Pons (tissue), 1 donor: Measurements from ENCODE around the gene BAZ2B.

Source experiments
- DNase-seq: peaks from one replicate; pipeline ENCODE4 v3.0.0-alpha.2; 2016; ENCODE audit warnings: low spot score

BAZ2B gene

DNA sequence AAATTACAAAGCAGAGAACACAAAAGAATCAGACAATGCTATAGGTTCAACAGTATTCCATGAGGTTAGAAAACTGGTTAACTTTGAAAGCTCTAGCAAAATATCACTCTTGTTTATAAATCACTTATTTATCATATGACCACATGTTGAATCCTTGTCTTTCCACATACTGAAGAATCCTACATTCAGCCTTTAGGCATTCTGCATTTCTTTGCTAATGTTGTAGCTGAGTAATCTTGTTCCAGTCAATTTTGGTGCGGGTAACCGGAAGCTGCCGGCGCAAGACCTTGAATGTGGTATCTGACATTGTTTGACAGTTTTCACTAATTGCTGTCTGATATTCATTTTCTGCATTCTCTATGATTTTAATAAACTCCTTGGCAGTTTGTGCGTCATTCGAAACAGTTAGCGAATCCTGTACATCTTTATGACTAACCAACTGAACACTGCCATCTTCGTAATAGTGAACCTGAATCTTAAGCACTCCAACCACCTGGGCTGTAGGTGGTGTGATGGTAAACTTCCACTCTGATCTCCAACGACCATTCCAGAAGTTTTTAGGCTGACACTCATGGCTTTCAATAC, 154.1 kb downstream of the BAZ2B start:
- DNase-seq = no peak

DNA sequence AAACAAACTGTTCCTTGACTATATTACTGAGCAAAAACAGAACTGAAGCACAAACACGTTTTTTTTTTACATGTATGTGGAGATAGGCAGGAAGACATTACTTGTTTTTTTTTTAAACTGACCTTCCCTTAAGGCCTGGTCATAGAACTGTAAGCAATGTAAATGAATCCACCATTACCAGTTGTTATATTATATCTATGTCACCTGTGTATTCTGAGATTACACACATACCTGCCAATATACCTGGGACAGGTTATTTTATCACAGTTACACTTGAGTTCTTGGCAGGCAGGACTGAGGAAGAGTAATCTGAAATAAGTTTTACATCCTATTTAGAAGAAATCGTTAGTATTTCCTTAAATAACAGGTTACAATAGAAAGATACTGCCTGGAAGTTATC, 155.3 kb downstream of the BAZ2B start:
- no peak for DNase-seq

DNA sequence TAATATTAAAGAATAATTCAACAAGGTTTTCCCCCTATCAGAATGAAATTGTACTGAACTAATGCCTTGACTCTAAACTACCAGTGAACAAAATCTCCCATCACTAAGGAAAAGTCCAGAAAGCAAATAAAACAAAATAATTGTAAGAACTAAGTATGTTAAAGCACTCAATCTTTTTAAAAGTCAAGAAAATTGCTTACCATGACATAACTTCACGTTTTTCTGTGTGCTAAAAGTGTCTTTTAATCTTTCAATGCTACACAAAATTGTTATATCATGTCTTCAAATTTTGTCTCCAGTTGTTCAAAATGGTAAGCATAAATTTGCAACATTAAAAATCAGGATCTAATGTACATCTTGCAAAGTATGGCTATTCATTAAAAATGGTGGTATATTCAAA, 156.1 kb downstream of the BAZ2B start:
- DNase-seq = no peak

DNA sequence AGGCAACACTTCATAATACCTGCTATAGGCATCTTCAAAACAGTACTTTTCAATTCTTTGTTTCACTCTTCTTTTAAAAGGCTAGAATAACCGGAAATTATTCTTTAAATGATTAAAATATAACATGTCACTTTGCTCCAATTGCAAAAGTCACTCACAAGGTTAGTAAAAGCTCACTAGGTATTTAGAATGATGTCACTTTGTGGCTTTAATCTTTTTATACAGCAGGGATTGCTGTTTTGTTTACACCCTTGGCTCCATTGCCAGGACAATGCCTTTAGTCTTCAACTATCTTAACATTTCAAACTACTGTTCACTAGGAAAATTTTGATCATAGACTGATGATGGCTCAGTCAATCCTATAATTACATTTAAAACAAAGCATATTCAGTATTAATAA, 157.1 kb downstream of the BAZ2B start:
- no peak for DNase-seq

DNA sequence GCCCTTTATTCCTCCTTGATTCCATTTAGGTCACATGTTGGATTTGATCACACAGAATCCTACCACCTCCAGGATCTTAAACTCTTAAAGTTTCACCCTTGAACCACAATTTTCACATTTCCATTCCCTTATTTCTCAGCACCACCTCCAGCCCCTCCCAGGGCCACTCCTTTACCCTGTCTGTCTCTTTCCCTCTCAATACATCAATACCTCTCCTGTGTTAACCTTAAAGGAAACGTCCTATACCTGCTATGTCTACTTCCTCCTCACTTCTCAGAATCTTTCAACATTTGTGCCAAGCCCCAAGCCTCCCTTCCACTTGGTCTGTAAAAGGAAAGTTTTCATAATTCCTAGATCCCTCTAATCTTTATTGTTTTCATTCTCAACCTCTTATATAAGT, 158.8 kb downstream of the BAZ2B start:
- DNase-seq = no peak

DNA sequence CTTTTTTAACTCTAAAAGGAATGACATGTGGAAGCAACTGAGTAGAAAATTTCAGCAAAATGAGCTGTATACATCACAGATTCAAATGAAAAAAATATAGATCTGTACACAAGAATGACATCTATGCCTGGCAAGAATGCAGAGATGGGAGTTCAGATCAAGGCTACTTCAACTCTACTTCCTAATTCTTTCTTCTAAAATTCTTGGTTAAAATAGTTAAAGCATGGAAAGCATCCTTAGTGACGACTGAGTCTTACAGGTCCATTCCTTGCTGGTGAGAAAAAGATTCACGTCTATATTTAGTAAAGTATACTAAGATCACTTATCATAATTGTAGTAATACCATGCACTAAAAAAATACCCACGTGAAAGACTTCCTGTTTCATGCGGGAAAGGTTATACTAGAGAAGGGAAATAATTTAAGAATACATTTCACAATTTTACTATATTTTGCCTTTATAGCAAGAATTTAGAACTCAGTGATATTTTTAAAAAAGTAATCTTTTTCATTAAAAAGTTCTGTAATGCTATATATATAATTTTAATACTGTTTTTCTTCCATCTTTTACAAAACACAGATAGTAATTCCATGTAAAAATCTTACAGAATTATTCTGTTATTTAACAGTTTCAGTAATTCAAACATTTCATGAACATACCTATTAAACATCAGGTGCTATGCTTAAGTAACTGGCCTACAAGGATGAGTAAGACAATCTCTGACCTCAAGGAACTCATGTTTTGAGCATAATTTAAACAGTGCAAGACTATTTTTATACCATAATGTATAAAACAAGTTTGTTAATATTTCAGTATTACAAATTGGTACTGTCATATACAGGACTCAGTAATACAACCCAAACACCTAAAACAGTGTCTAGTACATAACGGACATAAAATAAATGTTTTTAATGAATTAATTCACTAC, 159.6 kb downstream of the BAZ2B start:
- DNase-seq = no peak

DNA sequence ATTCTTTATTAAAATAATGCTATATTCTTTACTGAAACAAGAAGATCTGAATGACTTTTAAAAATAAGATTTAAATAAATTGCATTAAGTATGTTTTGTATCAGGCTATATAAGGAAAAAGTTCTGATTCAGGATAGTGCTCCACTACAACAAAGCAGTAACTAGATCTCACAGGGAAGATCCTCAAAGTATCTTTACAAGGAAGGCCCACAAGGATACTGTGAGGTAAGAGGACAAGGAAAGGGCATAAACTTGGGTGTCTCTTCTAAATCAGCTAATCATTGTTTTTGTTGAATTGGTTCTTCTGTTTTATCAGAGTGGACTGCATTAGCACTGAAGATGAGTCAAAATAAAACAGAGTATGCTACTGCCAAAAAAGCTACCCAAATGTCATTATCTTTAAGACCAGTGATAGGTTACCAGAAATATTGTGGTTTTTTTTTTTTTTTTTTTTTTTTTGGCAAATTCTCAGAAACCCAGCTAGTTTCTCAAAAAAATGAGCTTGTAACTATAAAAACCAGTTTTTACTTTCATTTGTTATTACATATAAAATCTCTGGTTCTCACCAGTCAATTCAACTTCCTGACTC, 160.9 kb downstream of the BAZ2B start:
- DNase-seq = no peak

DNA sequence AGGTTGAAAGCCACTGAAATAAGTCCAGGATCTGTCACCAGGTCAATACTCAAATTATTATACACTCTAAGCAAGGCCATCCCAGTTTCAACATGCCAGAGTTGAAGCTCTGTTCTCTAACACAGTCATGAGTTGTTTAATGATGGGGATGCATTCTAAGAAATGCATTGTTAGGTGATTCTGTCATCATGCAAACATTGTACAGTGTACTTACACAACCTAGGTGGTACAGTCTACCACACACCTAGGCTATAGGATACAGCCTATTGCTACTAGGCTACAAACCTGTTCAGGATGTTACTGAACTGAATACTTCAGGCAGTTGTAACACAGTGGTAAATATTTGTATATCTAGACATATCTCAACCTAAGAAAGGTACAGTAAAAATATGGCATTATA, 162.2 kb downstream of the BAZ2B start:
- no peak for DNase-seq

DNA sequence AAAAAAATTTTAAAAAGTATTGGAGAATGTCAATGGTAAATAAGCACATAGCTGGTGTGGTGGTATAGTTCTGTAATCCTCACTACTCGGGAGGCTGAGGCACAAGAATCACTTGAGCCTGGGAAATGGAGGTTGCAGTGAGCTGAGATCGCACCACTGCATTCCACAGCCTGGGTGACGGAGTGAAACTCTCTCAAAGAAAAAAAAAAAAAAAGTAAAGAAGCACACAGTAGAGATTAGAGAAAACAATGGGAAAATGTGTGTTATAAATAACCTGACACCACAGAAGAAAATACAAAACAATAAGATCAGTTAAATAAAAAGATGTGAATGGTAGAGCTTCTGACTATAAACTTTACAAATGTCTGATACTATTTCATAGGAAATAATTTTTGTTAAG, 166.2 kb downstream of the BAZ2B start:
- no peak for DNase-seq

DNA sequence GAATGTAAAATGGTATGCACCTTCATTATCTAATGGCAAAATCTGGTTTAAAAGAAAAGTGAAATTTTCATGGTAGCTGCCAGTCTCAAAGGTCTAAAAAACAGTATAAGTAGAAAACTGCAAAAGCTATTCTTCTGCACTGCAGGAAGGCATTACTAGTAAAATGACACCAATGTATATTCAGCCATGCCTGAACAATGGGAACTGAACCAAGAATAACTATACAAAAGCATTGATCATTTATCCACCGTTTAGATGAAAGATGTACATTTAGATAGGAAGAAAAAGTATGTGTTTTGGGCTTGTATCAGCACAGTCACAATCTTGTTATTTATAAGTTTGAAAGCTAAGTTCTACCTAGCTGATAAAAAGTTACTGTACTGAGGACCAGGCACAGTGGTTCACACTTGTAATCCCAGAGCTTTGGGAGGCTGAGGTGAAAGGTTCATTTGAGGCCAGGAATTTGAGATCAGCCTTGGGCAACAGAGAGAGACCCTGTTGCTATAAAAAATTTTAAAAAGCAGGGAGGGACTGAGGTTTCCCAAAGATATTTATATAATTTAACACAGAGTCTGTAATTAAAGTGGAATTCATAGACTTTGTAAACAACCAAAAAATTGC, 166.7 kb downstream of the BAZ2B start:
- no peak for DNase-seq

DNA sequence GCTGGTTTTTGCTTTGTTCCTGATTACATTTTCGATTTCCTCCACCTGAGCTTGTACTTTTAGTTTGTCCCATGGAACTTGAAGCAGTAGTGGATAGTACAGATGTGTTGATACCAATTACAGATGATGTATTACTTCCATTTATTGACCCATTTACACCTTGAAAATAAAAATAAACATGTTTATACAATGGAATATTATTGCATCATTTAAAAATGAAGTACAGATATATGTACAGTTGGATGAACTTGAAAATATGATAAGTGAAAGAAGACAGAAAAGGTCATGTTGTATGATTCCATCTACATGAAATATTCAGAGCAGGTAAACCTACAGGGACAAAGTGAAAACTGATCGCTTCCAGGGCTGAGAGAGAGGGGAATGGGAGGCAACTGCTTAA, 169.5 kb downstream of the BAZ2B start:
- DNase-seq = no peak

DNA sequence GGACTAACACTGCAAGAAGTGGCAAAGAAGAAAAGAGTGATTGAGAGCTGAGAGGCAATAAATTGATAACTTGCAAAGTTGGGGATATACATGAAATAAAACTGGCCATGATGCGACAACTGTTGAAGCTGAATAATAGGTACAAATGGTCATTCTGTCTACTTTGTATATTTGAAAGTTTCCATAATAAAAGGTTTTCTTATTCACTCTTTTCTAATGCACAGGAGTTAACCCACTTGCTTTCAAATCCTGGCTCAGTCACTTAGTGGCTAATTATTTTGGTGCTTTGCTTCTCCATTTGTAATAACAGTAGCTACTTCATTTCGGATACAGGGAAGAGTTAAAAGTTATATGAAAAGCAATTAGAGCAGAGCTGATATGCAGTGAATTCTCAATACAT, 170.1 kb downstream of the BAZ2B start:
- DNase-seq = no peak

DNA sequence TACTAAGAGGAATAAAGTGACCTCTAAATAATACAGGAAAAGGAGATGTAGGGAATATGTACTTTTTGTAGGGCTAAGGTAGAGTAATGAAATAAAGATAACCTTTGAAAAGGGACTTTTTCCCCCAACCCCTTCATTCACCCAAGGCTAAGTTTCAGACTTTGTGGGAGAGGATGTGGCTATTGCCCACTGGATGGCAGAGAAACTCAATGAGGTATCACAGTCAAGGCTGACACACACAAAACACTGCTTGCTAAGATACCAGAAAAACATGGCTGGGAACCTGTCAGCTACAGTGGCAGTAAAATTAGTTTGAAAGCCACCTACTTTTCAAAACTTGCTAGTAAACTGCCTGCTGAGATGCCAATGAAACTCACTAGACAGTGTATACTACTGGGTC, 171.0 kb downstream of the BAZ2B start:
- DNase-seq = no peak

DNA sequence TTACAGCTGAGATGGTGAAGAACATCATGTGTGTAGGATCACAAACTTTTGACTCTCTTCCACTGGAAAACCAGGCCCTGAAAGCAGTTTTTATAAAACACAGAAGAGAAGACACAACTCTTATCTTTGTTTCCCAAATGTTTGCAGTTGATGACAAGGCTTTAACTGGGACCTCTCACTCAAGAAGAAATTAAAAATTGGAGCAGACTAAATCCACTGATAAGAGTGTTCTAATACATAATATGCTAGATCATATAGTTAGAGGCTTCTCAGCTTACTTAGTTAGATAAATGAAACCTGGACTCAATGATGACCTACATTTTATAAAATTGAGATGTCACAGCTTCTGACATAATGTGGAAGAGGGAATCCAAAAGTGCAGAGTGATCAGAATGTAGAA, 171.6 kb downstream of the BAZ2B start:
- DNase-seq = no peak

DNA sequence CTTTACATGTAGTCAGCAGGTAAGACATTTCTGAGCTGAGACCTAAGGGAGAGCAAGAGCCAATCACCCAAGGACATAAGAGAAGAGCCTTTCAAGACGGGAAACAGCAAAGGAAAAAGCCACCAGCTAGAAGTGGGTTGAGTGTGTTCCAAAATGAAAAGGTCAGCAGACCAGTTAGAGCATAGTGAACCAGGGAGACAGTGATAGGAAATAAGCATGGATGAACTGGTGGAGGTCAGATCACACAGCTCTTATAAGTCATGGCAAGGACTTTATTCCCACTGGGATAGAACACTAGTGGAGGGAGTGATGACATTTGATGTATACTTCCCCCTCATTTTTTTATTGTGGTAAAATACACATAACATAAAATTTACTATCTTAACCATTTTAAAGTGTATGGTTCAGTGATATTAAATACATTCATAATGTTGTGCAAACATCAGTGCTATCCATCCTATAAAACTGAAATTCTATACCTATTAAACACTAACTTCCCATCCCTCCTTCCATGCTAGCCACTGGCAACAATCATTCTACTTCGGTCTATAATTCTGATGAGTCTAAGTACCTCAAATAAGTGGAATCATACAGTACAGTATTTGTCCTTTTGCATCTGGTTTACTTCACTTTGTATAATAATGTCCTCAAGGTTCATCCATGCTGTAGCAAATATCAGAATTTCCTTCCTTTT, 174.0 kb downstream of the BAZ2B start:
- DNase-seq = no peak

DNA sequence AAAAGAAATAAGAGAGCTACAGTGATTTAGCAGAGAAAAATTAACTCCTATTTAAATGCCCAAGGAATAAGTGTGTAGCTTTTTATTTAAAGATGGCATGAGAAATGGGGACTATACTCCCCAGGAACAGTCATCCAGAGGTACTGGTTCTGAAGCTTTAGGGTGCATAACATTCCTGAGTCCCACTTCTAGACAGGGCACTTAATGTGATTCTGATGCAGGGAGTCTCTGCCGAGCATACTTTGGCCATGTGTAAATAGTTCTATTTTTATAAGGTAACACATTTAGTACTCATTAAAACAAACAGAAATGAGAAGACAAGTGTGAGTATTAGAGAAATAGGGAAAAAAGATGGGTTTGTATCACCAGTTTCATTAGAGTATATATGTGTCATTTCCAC, 175.2 kb downstream of the BAZ2B start:
- no peak for DNase-seq

DNA sequence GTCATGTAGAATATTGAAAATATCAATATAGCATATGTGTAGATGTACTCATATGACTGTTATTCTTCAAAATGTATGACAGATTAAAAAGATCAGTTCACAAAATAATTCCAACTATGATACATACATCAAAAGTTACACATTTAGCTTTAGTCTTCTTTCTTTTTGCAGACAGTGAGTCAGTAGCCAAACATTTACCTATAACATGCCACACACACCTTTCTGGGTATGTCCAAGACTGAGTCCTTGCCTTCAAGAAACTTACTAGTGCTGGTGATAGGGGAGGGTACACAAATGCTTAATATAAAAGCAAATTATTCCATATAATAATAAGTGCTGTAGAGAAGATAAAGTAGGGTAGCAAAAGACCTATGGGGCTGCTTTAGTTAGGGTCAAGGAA, 176.9 kb downstream of the BAZ2B start:
- no peak for DNase-seq

DNA sequence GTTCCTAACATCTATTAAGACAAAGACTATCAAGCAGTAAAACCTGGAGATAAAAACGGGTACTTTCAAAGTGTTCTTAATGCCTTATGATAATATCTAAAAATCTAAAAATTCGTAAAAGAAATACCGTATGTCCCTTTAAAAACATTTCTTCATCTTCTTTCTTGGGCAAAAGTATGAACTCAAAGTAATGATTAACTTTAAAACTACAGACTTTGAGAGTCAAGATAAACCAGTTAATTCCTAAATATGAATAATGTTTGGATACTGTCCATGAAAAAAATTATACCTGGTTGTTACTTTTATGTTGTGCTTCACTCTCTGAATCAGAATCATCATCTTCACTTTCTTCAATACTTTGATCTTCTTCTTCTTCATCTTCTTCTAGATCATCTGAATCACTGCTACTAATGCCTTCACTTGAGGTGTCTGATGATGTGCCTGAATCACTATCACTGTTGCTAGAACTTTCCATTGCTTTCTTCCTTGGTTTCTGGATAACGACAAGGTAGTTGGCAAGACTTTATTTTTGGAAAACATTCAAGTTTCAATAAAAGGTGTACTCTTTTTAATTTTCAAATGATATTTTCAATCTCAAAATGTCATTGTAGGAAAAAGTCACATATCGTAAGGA, 177.5 kb downstream of the BAZ2B start:
- no peak for DNase-seq

DNA sequence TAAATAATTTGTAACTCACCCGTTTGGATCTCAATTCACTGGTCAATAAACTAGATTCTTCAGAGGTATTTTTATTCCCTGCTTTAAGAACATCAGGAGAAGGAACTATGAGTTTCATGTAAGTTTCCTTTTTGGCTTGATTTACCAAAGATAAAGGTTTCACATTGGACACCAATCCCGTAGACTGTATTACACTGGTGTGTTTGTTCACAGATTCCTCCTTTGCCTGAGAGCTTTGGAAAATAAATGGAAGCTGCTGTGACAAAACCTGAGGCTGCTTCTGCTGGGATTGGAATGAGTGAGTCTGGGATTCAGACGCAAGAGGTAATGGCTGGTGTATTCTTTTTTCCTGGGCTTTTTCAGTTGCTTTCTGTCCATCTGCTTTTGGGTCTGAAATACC, 178.1 kb downstream of the BAZ2B start:
- no peak for DNase-seq

DNA sequence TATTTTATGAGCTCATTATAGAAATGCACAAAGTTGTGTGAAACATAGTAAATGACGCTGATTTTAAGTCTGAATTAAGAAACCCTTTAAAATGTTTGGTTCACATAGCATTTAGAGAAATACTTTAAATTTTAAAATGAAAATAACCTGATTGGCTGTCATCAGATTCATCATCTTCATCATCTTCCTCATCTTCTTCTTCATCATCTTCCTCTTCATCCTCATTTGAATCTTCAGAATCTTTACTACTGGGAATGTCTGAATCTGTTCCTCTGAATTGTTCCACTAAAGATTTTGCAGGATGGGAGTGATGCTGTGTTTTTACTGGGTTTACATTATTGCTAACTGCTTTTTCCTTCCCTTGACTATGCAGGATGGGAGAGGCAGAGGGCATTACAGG, 183.7 kb downstream of the BAZ2B start:
- DNase-seq = no peak

DNA sequence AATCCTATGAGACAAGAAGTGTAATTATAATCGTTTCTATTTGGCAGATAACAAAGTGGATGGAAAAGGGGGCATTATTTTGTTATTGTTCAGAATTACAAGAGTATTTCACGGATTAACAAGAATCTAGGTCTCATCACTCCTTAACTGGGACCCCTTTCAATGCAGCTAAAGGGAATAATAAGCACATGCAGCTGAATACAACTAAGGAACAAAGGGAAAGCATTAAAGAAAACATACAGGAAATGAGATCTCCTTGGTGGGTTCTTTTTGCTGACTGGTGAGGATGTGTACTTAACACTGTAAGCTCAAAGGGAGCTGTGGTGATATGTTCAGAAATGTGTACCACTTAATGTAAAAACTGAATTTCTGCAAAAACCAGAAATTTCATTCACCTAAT, 189.3 kb downstream of the BAZ2B start:
- DNase-seq = no peak

DNA sequence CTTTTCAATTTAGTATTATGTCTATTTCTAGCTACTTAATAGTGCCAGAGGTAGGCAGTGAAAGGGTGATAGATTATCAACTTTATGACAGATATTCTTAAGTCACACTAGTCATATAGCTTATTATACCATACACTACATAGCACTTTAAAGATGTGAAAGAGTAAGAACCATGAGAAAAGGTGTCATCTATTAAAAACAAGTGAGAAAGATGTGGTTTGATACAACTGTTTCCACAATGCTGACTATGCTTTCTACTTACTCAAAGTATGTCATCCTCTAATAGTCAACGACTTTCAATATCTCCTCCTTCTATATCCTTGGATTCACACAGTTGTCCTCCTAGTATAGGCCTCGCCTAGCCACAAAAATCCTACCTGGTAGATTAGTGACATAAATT, 196.9 kb downstream of the BAZ2B start:
- no peak for DNase-seq
